T-helper 1 cell treated with Interleukin-12 subunit alpha and Interleukin-12 subunit beta and Interleukin-4 antibody, amounts not matched to agents 30 ng/mL and 1 ng/mL, for 36 hours (primary cell): ENCODE results near the gene KCTD8. TPM values are rescaled to one million over a fixed set of nuclear protein-coding genes. Genes with fewer than 3 reads are reported as not detected.

Experiments used
- intact Hi-C: fragments of 100-400 bp; cut with micrococcal nuclease; formaldehyde crosslinking; loops from one replicate; pipeline ENCODE4 v1.15.1; 2024
- total RNA-seq: library from RNA; stranded (reverse); gene quantifications from 2 replicates; pipeline ENCODE4 v1.2.3, GENCODE V29; 2022

Gene KCTD8
- total RNA-seq, 1 donor from 2014 or later, result not detected

DNA sequence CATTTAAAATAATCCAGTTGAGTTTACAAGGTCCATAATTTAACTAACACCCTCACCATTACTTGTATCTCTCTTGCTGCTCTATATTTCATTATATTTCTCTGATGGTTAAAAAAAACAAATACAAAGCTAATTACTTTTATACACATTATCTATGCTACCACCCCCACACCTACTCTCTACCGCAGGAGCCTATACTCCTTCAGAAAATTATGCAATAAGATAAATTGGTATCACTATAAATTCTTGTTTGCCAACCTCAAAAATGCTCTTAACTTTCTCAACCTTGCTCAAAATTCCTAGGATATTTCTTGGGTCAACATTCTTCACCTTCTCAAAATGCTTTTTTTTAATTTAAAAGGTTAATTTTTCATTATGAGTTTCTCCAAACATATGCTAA is 282.7 kb downstream of the KCTD8 start:
- intact Hi-C loops, result no loop called here

DNA sequence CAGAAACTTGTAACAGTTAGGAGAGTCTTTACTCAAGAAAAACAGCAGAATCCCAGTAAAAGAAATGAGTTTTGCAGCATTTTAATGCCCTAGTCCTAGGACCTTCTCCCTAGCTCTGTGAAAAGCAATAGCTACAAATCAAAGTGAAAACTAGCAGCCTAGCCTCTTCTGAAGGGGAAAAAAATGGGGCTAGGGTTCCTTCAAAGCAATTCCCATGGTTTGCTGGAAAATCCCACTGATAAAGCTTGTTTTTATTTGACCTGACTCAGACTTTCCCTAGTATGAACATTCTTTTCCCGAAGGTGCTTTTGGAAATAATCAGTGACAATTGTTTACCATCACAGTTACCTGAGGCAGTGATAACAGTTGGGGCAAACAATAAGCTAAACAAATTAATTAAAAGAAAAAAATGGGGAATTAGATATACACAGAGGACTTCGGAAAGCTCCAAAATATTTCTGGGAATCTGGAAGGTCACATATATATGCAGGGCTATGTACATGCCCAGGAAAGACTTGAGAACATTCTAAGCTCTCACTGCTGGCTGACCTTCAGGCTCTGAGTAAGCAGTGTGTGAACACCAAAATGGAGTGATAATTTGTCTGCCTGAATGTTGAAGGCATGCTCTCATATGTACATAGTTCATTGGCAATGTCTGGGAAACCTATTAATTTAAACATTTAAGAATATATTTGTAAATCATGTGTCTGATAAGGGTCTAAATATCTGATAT is 285.9 kb downstream of the KCTD8 start:
- intact Hi-C loops, result no loop called here

DNA sequence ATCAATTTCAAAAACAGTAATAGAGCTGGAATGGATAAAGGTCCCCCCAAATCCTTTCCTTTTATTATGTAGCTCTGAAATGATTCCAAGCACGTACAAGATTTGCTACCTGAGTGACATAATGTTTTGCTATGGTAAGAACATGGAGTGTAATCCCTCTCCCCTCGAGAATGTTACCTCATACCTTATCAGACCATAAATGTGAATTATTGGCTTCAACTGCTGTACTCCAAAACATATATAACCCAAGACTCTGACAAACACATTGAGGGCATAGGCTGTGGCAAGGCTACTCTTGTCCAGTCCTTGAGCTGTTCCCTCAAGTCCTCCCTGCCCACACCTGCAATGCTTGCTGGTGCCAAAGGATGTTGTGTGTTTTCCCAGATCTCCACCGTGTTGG is 286.9 kb downstream of the KCTD8 start:
- intact Hi-C loops, result no loop called here

DNA sequence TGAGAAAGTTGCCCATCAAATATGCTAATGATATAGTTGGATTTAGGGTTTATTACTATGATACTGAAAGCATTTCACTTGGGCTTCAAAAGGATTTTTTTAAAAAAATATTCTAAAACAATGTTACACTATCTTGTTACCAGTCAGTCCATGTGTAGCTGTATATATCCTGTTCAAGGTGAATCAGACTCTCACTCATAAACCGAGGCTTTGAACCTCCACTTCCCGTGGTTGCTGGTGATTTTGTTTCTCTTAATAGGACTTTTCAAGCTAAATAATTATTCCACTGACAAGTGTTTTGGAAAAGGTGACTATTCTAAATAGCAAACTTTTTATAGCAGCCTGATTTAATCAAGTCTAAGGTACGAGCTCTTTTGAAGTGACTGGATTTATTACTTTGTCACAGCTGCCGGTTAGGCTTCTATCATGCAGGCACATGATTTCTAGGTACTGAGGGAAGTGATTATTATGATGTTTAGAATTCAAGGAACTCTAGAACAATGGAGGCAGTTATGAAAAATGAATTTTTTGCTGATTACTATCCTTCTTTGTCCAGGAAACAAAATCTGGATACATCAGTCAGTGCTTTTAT is 287.7 kb downstream of the KCTD8 start:
- intact Hi-C loops, result no loop called here

DNA sequence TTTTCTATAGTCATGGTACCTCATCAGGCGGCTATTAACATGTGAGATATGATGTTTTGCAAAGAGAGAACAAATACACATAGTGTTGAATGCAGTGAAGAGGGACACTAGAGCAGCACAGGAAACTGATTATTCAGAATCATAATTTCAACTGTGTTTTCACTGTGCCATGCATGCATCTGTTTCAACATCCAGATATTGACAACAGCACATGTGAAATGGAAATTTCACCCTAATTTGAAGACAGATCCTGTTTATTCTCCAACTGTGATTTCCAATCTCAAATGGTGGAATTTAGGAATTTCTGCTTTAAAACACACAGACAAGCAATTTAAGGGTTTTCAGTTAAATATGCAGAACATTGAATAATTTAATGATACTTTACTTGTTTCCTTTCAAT is 288.6 kb downstream of the KCTD8 start:
- intact Hi-C loops, result no loop called here

DNA sequence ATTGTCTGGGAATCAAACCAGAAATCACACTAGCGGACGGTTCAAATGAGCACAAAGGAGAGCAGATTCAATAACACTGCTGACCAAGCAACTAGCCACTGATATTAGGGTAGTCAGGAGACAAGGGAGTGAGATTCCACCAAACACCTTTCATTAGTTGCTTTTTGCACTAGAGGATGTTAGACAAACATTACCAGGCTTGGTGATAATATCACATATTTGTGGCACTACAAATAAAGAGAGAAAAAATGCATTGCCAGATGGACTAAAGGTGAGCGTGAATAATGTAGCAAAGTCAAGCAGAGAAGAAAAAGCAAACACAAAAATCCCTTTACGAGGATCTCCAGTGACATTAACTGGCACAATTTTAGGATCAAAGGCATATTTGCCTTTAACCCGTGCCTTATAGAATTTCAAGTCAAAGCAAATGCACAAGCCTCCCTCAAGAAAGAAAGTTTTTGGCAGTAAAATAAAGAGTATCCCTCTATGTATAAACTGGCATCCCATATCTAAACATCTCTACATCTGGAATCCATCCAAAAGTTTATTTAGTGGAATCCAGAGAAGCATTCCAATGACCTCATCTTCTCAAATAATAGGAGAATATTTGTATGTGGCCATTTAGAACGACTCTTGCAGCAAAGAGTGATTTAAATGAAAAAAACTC is 290.9 kb downstream of the KCTD8 start:
- intact Hi-C loops, result no loop called here

DNA sequence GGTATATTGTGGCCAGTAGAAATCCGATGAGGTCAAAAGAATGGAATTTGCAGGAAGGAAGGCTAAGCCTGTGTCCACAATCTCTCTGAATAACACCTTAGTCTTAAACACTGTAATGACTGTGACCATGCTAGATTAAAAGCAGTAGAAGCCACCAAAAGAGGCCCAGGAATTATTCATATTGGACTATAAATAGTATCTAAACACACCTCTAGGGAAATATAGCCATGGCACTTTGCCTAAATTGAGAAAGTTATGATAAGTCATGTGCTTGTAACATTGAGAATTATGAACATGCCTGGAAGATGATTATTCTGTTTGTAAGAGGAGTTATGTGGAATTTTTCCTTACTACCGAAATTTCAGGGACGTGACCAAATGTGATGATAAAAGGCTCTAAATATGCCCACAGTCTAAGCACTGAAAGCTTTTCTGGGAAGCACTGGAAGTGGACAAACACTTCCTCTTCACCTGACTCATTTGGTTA is 298.5 kb downstream of the KCTD8 start:
- intact Hi-C loops, result no loop called here

DNA sequence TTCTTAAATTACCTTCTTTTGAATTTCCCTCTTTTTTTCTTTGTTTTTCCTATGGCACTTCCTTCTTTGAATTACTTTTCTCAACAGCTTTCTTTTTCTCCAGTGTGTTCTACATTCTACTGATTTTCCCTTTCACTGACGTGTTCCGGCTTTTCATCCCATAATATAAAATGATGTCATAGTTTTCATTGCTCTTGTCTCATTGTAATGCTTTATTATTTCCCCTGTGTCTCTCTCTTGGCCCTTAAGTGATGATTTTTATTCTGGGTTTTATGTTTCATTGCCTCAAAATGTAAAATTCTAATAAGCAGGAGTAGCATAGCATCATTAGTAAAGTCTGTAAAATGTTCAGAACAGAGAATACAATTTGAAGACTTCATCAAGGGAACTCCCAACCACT is 299.3 kb downstream of the KCTD8 start:
- intact Hi-C loops, result no loop called here

DNA sequence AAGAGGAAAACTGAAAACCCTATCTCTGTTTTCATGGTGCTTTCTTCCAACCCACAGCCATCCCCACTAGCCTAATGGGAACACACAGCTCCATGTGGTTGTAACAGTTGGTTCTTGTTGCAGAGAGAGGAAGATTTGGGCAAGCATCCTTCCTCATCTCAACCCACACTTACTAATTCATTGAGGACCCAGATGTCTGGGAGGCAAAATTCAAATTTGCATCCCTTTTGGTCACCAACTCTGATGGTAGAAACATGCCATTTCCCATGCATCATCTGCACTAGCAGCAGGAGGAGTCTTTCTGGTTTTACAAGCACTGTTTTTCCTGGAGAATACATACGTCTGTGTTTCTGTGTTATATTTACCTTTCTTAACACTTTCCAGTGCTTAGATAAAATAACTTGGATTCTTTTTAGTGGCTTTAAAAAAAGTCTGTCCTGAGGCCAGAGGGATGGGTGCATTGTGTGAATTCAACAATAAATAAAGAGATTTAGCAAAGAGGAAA is 301.0 kb downstream of the KCTD8 start:
- intact Hi-C loops, result no loop called here

DNA sequence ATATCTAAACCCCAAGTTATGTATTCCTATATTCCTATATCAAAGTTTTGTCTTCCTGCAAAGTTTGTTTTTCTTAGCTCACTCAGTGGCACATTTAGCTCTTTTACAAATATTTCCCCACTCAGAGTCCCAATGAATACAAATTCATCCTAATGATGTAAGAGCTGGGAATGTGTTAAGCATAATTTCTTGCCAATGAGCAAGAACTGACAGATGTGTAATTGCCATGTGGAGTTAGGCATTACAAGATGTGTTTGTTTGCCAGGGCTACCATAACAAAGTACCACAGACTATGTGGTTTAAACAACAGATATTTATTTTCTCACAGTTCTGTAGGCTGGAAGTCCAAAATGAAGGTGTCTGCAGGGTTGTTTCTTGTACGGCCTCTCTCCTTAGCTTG is 302.1 kb downstream of the KCTD8 start:
- intact Hi-C loops, result no loop called here

DNA sequence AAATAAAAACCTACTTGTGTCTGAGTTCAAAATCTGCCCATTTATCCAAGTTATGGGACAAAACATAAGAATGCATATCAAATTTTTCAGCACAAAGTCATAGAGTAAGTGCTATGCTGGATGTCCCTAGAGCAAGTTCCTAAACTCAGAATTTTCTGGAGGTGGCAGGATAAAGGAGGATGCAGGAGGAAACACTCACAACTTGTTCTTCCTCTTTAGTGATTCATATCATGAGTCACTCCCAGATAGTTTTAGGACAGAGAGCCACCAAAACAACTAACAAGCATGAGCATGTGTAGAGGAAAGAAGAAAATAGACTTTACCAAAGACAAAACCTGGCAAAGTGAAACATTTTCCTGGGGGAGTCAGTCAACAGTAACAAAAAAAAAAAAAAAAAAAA is 302.7 kb downstream of the KCTD8 start:
- intact Hi-C loops, result no loop called here

DNA sequence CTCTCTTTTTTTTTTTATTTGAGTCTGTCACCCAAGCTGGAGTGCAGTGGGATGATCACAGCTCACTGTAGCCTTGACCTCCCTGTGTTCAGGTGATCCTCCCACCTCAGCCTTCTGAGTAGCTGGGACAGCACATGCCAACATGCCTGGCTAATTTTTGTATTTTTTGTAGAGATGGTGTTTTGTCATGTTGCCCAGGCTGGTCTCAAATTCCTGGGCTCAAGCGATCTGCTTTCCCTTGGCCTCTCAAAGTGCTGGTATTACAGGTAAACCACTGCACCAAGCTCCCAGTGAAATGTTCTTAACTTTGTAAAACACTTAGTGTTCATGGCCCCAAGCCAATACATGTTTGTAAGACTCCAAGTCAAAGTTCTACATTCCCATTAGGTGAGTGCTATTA is 316.1 kb downstream of the KCTD8 start:
- intact Hi-C loops, result no loop called here

Other genes with a start within 250 kb of the KCTD8 start
- gene YIPF7, start 202.8 kb upstream of the KCTD8 start, total RNA-seq, result not detected in 2 replicates
- gene GUF1, start 229.6 kb upstream of the KCTD8 start, total RNA-seq, result 23.3 and 25.4 TPM in 2 replicates